ENCODE measurements around the gene RANGRF.

RANGRF gene

DNA sequence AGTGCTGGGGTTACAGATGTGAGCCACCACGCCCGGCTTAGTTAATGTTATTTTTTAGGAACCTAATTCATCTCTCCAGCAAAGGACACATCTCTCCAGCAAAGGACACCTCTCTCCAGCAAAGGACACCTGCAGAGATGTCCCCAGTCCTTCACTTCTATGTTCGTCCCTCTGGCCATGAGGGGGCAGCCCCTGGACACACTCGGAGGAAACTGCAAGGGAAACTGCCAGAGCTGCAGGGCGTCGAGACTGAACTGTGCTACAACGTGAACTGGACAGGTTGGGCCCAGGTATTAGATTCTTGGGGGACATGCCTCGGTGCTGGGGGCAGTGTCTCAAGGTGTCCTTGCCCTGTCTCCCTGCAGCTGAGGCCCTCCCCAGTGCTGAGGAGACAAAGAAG, 34.7 kb upstream of the RANGRF start:
- Histone ChIP-seq H3K79me2 (ENCODE audit: insufficient read depth, low read length) (peaks cover 50% of the 10 kb centered on the region), H4K20me1 (ENCODE audit: insufficient read depth, low read length) (peaks cover 3% of the 10 kb centered on the region; the same call in 1 of the 2 replicates), H3K9me3 (ENCODE audit: insufficient read depth, low read length, severe bottlenecking) (no peaks in the 10 kb centered on the region), H3K27me3 (ENCODE audit: insufficient read depth, low read length, poor library complexity) (no peaks in the 10 kb centered on the region), H3K9ac (ENCODE audit: low read depth, low read length) (no peak overlapping the region), H3K4me3 (ENCODE audit: low read depth in 1 of 2, low read length in 2 of 2) (no peak overlapping the region), H3K4me2 (ENCODE audit: insufficient read depth, low read length) (no peak overlapping the region), H2AFZ (ENCODE audit: low read depth, low read length) (no peak overlapping the region), H3K27ac (ENCODE audit: low read length) (no peak overlapping the region), H3K36me3 (ENCODE audit: insufficient read depth, low read length) (peaks cover 57% of the 10 kb centered on the region), H3K4me1 (ENCODE audit: insufficient read depth, low read length) (peaks cover 13% of the 10 kb centered on the region)
- ATAC-seq (ENCODE audit: insufficient read depth, low read depth), result no peak
- no peak for TF ChIP-seq EZH2 (IDR thresholded peaks at IDR 0.05; ENCODE audit: borderline replicate concordance, low read depth, low read length, severe bottlenecking)
- no peak for TF ChIP-seq CTCF (IDR thresholded peaks at IDR 0.05; ENCODE audit: borderline replicate concordance, extremely low read depth, low read length, poor library complexity, severe bottlenecking)
- DNase-seq, result no peak

GRCh38 chr17:8254881-8255280, 33.6 kb upstream of the RANGRF start:
- Histone ChIP-seq H4K20me1 (ENCODE audit: insufficient read depth, low read length) (peaks cover 3% of the 10 kb centered on the region; the same call in 1 of the 2 replicates), H3K9me3 (ENCODE audit: insufficient read depth, low read length, severe bottlenecking) (no peaks in the 10 kb centered on the region), H3K4me2 (ENCODE audit: insufficient read depth, low read length) (no peak overlapping the region), H3K4me1 (ENCODE audit: insufficient read depth, low read length) (peaks cover 9% of the 10 kb centered on the region), H3K79me2 (ENCODE audit: insufficient read depth, low read length) (peaks cover 39% of the 10 kb centered on the region), H3K27me3 (ENCODE audit: insufficient read depth, low read length, poor library complexity) (no peaks in the 10 kb centered on the region), H3K9ac (ENCODE audit: low read depth, low read length) (no peak overlapping the region), H3K4me3 (ENCODE audit: low read depth in 1 of 2, low read length in 2 of 2) (no peak overlapping the region), H3K36me3 (ENCODE audit: insufficient read depth, low read length) (peaks cover 64% of the 10 kb centered on the region), H2AFZ (ENCODE audit: low read depth, low read length) (no peak overlapping the region), H3K27ac (ENCODE audit: low read length) (no peak overlapping the region)
- DNase-seq (no peak), ATAC-seq (ENCODE audit: insufficient read depth, low read depth) (no peak)
- TF ChIP-seq CTCF (IDR thresholded peaks at IDR 0.05; ENCODE audit: borderline replicate concordance, extremely low read depth, low read length, poor library complexity, severe bottlenecking), result no peak

DNA sequence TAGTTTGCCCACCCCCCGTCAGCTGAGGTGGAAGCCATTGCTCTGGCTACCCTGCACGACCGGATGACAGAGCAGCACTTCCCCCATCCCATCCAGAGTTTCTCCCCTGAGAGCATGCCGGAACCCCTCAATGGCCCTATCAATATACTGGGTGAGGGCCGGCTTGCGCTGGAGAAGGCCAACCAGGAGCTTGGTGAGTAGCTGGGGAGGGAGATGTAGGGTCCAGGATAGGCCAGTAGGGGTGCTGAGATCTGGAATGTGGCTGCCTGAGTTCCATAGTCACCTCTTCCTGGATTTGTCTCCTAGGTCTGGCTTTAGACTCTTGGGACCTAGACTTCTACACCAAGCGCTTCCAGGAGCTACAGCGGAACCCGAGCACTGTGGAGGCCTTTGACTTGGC, 33.0 kb upstream of the RANGRF start:
- H2AFZ ChIP-seq (ENCODE audit: low read depth, low read length), result no peak overlapping the region
- TF ChIP-seq CTCF (IDR thresholded peaks at IDR 0.05; ENCODE audit: borderline replicate concordance, extremely low read depth, low read length, poor library complexity, severe bottlenecking) (peak; percentile 27), EZH2 (IDR thresholded peaks at IDR 0.05; ENCODE audit: borderline replicate concordance, low read depth, low read length, severe bottlenecking) (no peak)

GRCh38 chr17:8256291-8256690, 32.2 kb upstream of the RANGRF start:
- ATAC-seq (ENCODE audit: insufficient read depth, low read depth), result no peak
- Histone ChIP-seq H3K27me3 (ENCODE audit: insufficient read depth, low read length, poor library complexity) (no peaks in the 10 kb centered on the region), H3K4me3 (ENCODE audit: low read depth in 1 of 2, low read length in 2 of 2) (no peak overlapping the region), H3K36me3 (ENCODE audit: insufficient read depth, low read length) (peaks cover 76% of the 10 kb centered on the region), H3K9ac (ENCODE audit: low read depth, low read length) (no peak overlapping the region), H4K20me1 (ENCODE audit: insufficient read depth, low read length) (peaks cover 3% of the 10 kb centered on the region; the same call in 1 of the 2 replicates), H3K9me3 (ENCODE audit: insufficient read depth, low read length, severe bottlenecking) (no peaks in the 10 kb centered on the region), H3K79me2 (ENCODE audit: insufficient read depth, low read length) (peaks cover 25% of the 10 kb centered on the region), H3K4me1 (ENCODE audit: insufficient read depth, low read length) (no peaks in the 10 kb centered on the region), H3K4me2 (ENCODE audit: insufficient read depth, low read length) (no peak overlapping the region), H2AFZ (ENCODE audit: low read depth, low read length) (no peak overlapping the region), H3K27ac (ENCODE audit: low read length) (no peak overlapping the region)
- TF ChIP-seq EZH2 (IDR thresholded peaks at IDR 0.05; ENCODE audit: borderline replicate concordance, low read depth, low read length, severe bottlenecking), result no peak
- TF ChIP-seq CTCF (IDR thresholded peaks at IDR 0.05; ENCODE audit: borderline replicate concordance, extremely low read depth, low read length, poor library complexity, severe bottlenecking), result no peak
- DNase-seq, result no peak

More for the DNA sequence above, 33.0 kb upstream of the RANGRF start:
- Histone ChIP-seq H3K27ac (ENCODE audit: low read length) (no peak overlapping the region), H3K9me3 (ENCODE audit: insufficient read depth, low read length, severe bottlenecking) (no peaks in the 10 kb centered on the region), H3K79me2 (ENCODE audit: insufficient read depth, low read length) (peaks cover 33% of the 10 kb centered on the region), H3K4me2 (ENCODE audit: insufficient read depth, low read length) (no peak overlapping the region), H3K4me3 (ENCODE audit: low read depth in 1 of 2, low read length in 2 of 2) (no peak overlapping the region), H3K27me3 (ENCODE audit: insufficient read depth, low read length, poor library complexity) (no peaks in the 10 kb centered on the region), H3K9ac (ENCODE audit: low read depth, low read length) (no peak overlapping the region), H3K36me3 (ENCODE audit: insufficient read depth, low read length) (peaks cover 70% of the 10 kb centered on the region), H3K4me1 (ENCODE audit: insufficient read depth, low read length) (peaks cover 2% of the 10 kb centered on the region), H4K20me1 (ENCODE audit: insufficient read depth, low read length) (peaks cover 3% of the 10 kb centered on the region; the same call in 1 of the 2 replicates)
- ATAC-seq (ENCODE audit: insufficient read depth, low read depth) (no peak), DNase-seq (no peak)
